Heart left ventricle (tissue), 16 donors: ENCODE measurements around the gene SELENOM. TPM values are rescaled to one million over a fixed set of nuclear protein-coding genes. Genes with fewer than 3 reads are reported as not detected.
"Not testable (repeated sequence)": the region's sequence is repeated elsewhere in the genome, so short reads cannot be mapped to it uniquely, and the experiment has no call there.

Experiments
- ATAC-seq, 4 donors: fragments of 200-7000 bp; cut with Tn5 transposase; one replicate each; pipeline ENCODE4 v1.9.1; 2020 to 2022; ENCODE audit warnings: moderate library complexity in 4 of 4, mild to moderate bottlenecking in 3 of 4, moderate number of reproducible peaks in 1 of 4
- DNase-seq, 5 donors: peaks; one replicate each; pipeline ENCODE4 v3.0.0-alpha.2; 2020
- H3K27ac ChIP-seq, 12 donors: fragments of 200-600 bp; sonication (generic) in 4 of 12; one replicate each; pipeline versions ENCODE4 v1.5.0 to v1.8.0; 2016 to 2022; ENCODE audit warnings: mild to moderate bottlenecking in 2 of 12
- H3K27me3 ChIP-seq, 9 donors: fragments of 200-600 bp; sonication (generic) in 2 of 9; one replicate each; pipeline versions ENCODE4 v1.5.1 to v1.8.0; 2016 to 2022; ENCODE audit warnings: mild to moderate bottlenecking in 3 of 9
- H3K36me3 ChIP-seq, 9 donors: fragments of 200-600 bp; sonication (generic) in 2 of 9; one replicate each; pipeline versions ENCODE4 v1.5.0 to v1.8.0; 2018 to 2022; ENCODE audit warnings: mild to moderate bottlenecking in 2 of 9
- H3K4me1 ChIP-seq, 12 donors: fragments of 200-600 bp; sonication (generic) in 4 of 12; one replicate each; pipeline versions ENCODE4 v1.5.0 to v1.8.0; 2016 to 2022; ENCODE audit warnings: mild to moderate bottlenecking in 3 of 12
- H3K4me3 ChIP-seq, 12 donors: fragments of 200-600 bp; sonication (generic) in 4 of 12; one replicate each; pipeline versions ENCODE4 v1.5.0 to v1.8.0; 2017 to 2022; ENCODE audit warnings: mild to moderate bottlenecking in 9 of 12, moderate library complexity in 4 of 12
- H3K9me3 ChIP-seq, 12 donors: fragments of 200-600 bp; sonication (generic) in 4 of 12; one replicate each; pipeline versions ENCODE4 v1.5.0 to v1.8.0; 2016 to 2022; ENCODE audit warnings: mild to moderate bottlenecking in 1 of 12
- POLR2A ChIP-seq, 2 donors: fragments of 450-650 bp; IDR thresholded peaks; one replicate each; pipeline ENCODE4 v1.6.1; 2017; ENCODE audit warnings: antibody characterized with exemption in 2 of 2, mild to moderate bottlenecking in 2 of 2, moderate library complexity in 2 of 2
- WGBS, 4 donors: extraction: QIAGEN DNeasy Blood & Tissue Kit in 2 of 4; methylation state at CpG; one replicate each; pipeline versions ENCODE4 v1.1.5 to v1.1.7; 2013 to 2018; 5-methylcytosine and 5-hydroxymethylcytosine counted together
- intact Hi-C, 10 donors: fragments of 100-400 bp; cut with DNase I; formaldehyde crosslinking; loops; one replicate each; pipeline versions ENCODE4 v1.11.1 to v1.14.2; 2022
- polyA plus RNA-seq, 2 donors: library from polyadenylated mRNA; stranded (reverse); fragments of 200-250 nt; gene quantifications; one replicate each; pipeline ENCODE4 v1.2.3, GENCODE V29; 2013
- total RNA-seq, 9 donors: library from RNA; depleted of rRNA in 2 of 9; stranded (reverse); fragments of >200 nt in 2 of 9; fragmentation: NEBNext Ultra II Directional in 3 of 9; extraction: Animal tissue kit (Norgen Biotek cat#: 25700) in 3 of 9; gene quantifications; one replicate each; pipeline versions ENCODE4 v1.1.0 to v1.2.4, GENCODE V29; 2016 to 2023
- TF ChIP-seq, protein P1 (sequence below), 12 donors: fragments of 200-600 bp; sonication (generic) in 4 of 12; IDR thresholded peaks; one replicate each; pipeline versions ENCODE4 v1.5.0 to v1.8.0; 2018 to 2022; ENCODE audit warnings: antibody characterized with exemption in 12 of 12, mild to moderate bottlenecking in 5 of 12
- donor health status: ischemic (EF 13 %, LVEDD 7.1; RV severe dilation, severe dysfunction).
- donor health status: healthy with polysubstance abuse.
- donor health status: DM: no; HTN: yes; CAD: no.
- donor health status: DM: no; HTN: no; CAD: no.
- donor health status: ischemic (EF 25% LVEDD 6.9; RV normal size, moderate dysfunction).
- donor health status: ischemic (EF 25% LVEDD 5.7; RV mildly dilated, moderate dysfunction).
- donor health status: healthy.
- donor health status: DM: yes; HTN: yes; CAD: no.
- donor health status: ischemic (EF 35%, LVEDD 5.7; RV mildly dilated, moderate dysfunction).
- donor health status: nonischemic (EF 11% LVEDD 7.7; RV severe dilation, severe dysfunction).
- donor health status: DM: yes; HTN: yes; CAD: no.
- donor health status: PGD.
- donor health status: ischemic (EF 29% LVEDD 5.4; RV normal size, mild dysfunction).
- donor health status: nonischemic (EF 23%, LVEDD 6.1; RV moderate dilation, normal function).

SELENOM gene
- total and polyA plus RNA-seq, 11 donors, result 35.0 to 183 (median 55.0) TPM

DNA sequence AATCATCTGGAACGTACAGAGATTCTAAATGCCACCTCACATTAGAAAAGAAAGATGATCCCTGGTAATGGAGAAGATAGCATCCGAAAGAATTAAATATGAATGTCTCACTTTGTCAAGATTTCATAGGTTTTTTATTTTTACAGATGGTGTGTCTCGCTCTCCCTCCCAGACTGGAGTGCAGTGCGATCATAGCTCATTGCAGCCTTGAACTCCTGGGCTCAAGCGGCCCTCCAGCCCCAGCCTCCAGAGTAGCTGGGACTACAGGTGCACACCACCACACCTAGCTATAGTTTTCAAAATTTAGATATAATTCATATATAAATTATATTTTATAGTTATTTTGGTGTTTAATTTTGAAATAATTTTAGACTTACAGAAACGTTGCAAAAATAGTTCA is 43.0 kb downstream of the SELENOM start:
- TF ChIP-seq POLR2A (IDR thresholded peaks at IDR 0.05), result no peak
- TF ChIP-seq, protein P1, sequence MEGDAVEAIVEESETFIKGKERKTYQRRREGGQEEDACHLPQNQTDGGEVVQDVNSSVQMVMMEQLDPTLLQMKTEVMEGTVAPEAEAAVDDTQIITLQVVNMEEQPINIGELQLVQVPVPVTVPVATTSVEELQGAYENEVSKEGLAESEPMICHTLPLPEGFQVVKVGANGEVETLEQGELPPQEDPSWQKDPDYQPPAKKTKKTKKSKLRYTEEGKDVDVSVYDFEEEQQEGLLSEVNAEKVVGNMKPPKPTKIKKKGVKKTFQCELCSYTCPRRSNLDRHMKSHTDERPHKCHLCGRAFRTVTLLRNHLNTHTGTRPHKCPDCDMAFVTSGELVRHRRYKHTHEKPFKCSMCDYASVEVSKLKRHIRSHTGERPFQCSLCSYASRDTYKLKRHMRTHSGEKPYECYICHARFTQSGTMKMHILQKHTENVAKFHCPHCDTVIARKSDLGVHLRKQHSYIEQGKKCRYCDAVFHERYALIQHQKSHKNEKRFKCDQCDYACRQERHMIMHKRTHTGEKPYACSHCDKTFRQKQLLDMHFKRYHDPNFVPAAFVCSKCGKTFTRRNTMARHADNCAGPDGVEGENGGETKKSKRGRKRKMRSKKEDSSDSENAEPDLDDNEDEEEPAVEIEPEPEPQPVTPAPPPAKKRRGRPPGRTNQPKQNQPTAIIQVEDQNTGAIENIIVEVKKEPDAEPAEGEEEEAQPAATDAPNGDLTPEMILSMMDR (IDR thresholded peaks at IDR 0.05), result no peak
- H3K27me3 ChIP-seq, result no peaks in the 10 kb centered on the region
- no peaks in the 10 kb centered on the region for H3K9me3 ChIP-seq
- DNase-seq (no peak), ATAC-seq (no peak)
- intact Hi-C loops, result no loop called here
- no peak overlapping the region for H3K27ac ChIP-seq
- H3K36me3 ChIP-seq, result no peaks in the 10 kb centered on the region
- H3K4me1 ChIP-seq, result no peaks in the 10 kb centered on the region
- H3K4me3 ChIP-seq, result no peak overlapping the region
- 92 to 96% (median 94%) methylated on average over 6 of the region's 6 CpGs for WGBS, 4 donors

DNA sequence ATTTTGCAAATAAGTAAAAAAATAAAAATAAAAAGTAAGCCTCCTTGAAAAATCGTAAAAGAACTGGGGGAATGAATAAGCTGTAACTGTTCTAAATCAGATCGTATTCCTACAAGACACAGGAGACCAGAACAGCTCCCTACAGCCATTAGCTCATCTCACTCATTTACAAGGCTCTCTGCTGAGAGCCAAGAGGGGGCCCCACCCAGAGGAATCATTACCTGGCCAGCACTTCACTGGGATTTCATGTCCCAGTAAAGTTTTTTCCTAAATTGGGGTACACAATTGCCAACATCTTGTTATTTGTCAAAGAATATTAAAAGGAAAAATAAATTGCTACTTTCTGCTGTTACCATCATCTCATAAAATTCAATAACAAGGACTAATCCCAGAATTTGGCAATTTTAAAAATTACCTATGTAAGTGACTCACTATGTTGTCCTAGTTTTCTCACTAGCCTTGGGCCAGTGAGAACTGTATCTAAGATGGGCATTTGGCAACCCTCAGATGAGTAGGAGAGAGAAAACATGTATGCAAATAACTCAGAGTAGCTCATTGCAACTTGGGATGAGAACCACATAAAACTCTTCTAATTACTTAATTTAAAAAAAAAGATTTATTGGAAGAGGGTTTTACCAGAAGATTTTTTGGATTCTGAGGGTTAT is 44.7 kb downstream of the SELENOM start:
- Histone ChIP-seq H3K27ac (no peak overlapping the region), H3K4me1 (no peaks in the 10 kb centered on the region), H3K27me3 (no peaks in the 10 kb centered on the region), H3K36me3 (no peaks in the 10 kb centered on the region), H3K9me3 (no peaks in the 10 kb centered on the region), H3K4me3 (no peak overlapping the region)
- WGBS, 4 donors, result 75 to 81% (median 79%) methylated on average over 2 of the region's 2 CpGs
- no peak for ATAC-seq
- intact Hi-C loops, result no loop called here
- TF ChIP-seq, protein P1 (IDR thresholded peaks at IDR 0.05), result no peak
- TF ChIP-seq POLR2A (IDR thresholded peaks at IDR 0.05), result no peak
- DNase-seq, result no peak

DNA sequence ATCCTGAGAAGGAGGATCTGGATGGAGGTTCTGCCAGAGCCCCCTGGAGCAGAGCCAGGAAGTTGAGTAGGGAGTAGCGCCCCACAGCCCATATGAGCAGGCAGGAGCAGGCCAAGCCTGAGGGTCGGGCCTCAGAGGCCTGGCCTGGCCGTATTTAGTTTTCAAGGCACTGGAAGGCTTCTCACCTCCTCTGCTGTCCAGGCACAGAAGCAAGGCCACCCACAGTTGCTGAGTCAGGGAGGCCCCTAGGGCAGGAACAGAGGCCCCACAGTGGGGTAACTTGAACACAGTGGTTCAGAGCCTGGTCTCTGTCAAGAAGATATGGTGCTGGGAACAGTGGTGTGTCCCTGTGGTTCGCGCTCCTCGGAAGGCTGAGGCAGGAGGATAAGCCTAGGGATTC is 47.7 kb downstream of the SELENOM start:
- not testable (repeated sequence) for ATAC-seq

DNA sequence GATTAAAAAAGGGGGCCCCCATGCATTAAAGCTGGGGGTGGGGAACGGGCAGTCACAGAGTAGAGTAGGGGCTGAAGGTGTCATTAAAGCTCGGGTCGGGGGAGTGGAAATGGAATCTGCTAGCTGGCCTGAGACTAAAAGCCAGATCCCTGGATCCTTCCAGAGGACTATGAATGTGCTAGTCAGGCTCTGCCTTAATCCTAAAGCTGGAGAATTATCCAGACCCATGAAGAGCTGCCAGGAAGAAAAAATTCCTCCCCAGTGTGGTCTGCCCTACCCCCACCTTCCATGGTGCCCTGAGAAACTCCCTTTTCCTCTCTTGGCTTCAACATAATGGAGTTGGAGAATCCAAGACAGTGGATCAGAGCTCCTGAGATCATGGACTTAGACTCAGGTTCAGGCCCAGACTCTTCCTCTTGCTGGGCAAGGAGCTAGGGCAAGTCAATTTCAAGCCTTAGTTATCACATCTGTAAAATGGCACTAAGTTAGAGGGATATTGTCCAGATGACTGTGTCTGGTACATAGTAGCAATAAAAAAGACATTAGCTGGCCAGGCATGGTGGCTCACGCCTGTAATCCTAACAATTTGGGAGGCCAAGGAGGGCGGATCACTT is 50.3 kb downstream of the SELENOM start:
- Histone ChIP-seq H3K36me3 (no peaks in the 10 kb centered on the region), H3K4me3 (no peak overlapping the region), H3K4me1 (peaks cover 0 to 31% (median 13%) of the 10 kb centered on the region in 12 donors), H3K27me3 (no peaks in the 10 kb centered on the region), H3K9me3 (no peaks in the 10 kb centered on the region), H3K27ac (peak overlapping the region in 4 of 12 donors; percentile 17 to 85 (median 32))
- ATAC-seq, result no peak
- no peak for TF ChIP-seq POLR2A (IDR thresholded peaks at IDR 0.05)
- TF ChIP-seq, protein P1 (IDR thresholded peaks at IDR 0.05), result no peak
- WGBS, 4 donors, result 76 to 85% (median 81%) methylated on average over 5 of the region's 5 CpGs
- intact Hi-C loops, result no loop called here
- no peak for DNase-seq

More for the DNA sequence above, 47.7 kb downstream of the SELENOM start:
- H3K27me3 ChIP-seq, intact Hi-C loops, DNase-seq, H3K36me3 ChIP-seq, H3K27ac ChIP-seq, H3K9me3 ChIP-seq, H3K4me3 ChIP-seq: not testable (repeated sequence)
- peaks cover 0 to 16% (median 8%) of the 10 kb centered on the region in 12 donors for H3K4me1 ChIP-seq
- WGBS, 4 donors, result 44 to 74% (median 57%) methylated on average over 3 to 6 of the region's 6 CpGs
